ENCODE results near the gene KCNE3.
"Not testable (repeated sequence)": the region's sequence is repeated elsewhere in the genome, so short reads cannot be mapped to it uniquely, and the experiment has no call there.

GRCh38 chr11:74416974-74417373 lies 50.4 kb downstream of the KCNE3 start:
- TF ChIP-seq POLR2A (IDR thresholded peaks at IDR 0.05): not testable (repeated sequence)
- TF ChIP-seq, protein P1, sequence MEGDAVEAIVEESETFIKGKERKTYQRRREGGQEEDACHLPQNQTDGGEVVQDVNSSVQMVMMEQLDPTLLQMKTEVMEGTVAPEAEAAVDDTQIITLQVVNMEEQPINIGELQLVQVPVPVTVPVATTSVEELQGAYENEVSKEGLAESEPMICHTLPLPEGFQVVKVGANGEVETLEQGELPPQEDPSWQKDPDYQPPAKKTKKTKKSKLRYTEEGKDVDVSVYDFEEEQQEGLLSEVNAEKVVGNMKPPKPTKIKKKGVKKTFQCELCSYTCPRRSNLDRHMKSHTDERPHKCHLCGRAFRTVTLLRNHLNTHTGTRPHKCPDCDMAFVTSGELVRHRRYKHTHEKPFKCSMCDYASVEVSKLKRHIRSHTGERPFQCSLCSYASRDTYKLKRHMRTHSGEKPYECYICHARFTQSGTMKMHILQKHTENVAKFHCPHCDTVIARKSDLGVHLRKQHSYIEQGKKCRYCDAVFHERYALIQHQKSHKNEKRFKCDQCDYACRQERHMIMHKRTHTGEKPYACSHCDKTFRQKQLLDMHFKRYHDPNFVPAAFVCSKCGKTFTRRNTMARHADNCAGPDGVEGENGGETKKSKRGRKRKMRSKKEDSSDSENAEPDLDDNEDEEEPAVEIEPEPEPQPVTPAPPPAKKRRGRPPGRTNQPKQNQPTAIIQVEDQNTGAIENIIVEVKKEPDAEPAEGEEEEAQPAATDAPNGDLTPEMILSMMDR (IDR thresholded peaks at IDR 0.05): not testable (repeated sequence)

All from esophagus squamous epithelium (tissue), 4 donors.